ENCODE measurements around the gene SPO11. TPM values are rescaled to one million over a fixed set of nuclear protein-coding genes. Genes with fewer than 3 reads are reported as not detected.

SPO11 gene
- total and polyA plus RNA-seq, 4 donors, result not detected

DNA sequence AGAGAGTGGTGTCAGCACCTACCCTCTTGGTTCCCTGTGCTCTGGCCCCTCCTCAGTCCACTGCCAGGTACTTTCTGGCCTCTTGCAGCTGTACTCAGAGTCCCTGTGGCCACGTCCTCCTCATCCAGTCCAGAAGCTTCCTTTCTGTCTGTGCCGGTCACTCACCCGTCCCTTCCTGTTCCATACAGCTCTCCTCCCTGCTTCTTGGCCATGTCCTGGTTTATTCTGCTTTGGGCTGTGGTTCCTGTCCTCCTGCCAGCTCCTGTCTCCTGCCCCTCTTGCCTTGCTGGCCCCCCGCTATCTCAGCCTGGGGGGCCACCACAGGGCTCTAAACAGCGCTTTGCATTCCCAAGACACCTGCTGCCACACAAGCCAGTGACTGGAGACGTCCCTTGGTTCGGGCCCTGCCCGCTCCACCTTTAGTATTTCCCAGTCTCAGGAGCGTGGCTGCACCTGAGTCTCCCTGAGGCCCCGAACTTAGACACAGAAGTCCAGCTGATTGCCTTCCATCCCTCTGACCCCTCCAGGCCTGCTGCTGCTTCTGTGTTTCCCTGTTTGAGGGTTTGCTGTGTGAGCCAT is 46.1 kb downstream of the SPO11 start:
- Histone ChIP-seq H3K36me3 (ENCODE audit: control insufficient read depth in 4 of 4, insufficient read depth in 4 of 4, low read length in 4 of 4) (peaks cover 30 to 58% (median 40%) of the 10 kb centered on the region in 4 donors), H3K4me1 (ENCODE audit: control insufficient read depth in 5 of 5, insufficient read depth in 5 of 5, low read length in 5 of 5) (no peaks in the 10 kb centered on the region), H3K9ac (ENCODE audit: insufficient read depth in 1 of 2, low read length in 2 of 2) (no peak overlapping the region), H3K27ac (ENCODE audit: low read depth in 1 of 2, low read length in 1 of 2) (peak overlapping the region in 1 of 2 donors; percentile 55), H3K9me3 (ENCODE audit: control insufficient read depth in 4 of 4, insufficient read depth in 3 of 4, low read length in 3 of 4) (no peaks in the 10 kb centered on the region), H3K4me3 (no peak overlapping the region), H3K27me3 (ENCODE audit: control insufficient read depth in 3 of 3, insufficient read depth in 3 of 3, low read length in 2 of 3) (no peaks in the 10 kb centered on the region)
- DNase-seq, result no peak
- peak; percentile 5 for ATAC-seq (ENCODE audit: insufficient read depth, low FRiP score)
- TF ChIP-seq, protein P1, sequence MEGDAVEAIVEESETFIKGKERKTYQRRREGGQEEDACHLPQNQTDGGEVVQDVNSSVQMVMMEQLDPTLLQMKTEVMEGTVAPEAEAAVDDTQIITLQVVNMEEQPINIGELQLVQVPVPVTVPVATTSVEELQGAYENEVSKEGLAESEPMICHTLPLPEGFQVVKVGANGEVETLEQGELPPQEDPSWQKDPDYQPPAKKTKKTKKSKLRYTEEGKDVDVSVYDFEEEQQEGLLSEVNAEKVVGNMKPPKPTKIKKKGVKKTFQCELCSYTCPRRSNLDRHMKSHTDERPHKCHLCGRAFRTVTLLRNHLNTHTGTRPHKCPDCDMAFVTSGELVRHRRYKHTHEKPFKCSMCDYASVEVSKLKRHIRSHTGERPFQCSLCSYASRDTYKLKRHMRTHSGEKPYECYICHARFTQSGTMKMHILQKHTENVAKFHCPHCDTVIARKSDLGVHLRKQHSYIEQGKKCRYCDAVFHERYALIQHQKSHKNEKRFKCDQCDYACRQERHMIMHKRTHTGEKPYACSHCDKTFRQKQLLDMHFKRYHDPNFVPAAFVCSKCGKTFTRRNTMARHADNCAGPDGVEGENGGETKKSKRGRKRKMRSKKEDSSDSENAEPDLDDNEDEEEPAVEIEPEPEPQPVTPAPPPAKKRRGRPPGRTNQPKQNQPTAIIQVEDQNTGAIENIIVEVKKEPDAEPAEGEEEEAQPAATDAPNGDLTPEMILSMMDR (IDR thresholded peaks at IDR 0.05; ENCODE audit: control extremely low read depth, extremely low read depth), result no peak
- WGBS, 2 donors, result 87 to 90% methylated on average over 10 of the region's 10 CpGs

GRCh38 chr20:57377350-57377749 is 47.7 kb downstream of the SPO11 start:
- H3K27me3 ChIP-seq (ENCODE audit: control insufficient read depth in 3 of 3, insufficient read depth in 3 of 3, low read length in 2 of 3), result no peaks in the 10 kb centered on the region
- H3K27ac ChIP-seq (ENCODE audit: low read depth in 1 of 2, low read length in 1 of 2), result no peak overlapping the region
- 89 to 92% methylated on average over 13 of the region's 13 CpGs for WGBS, 2 donors
- peaks cover 21 to 50% (median 27%) of the 10 kb centered on the region in 4 donors for H3K36me3 ChIP-seq (ENCODE audit: control insufficient read depth in 4 of 4, insufficient read depth in 4 of 4, low read length in 4 of 4)
- H3K4me3 ChIP-seq, result no peak overlapping the region
- no peak overlapping the region for H3K9ac ChIP-seq (ENCODE audit: insufficient read depth in 1 of 2, low read length in 2 of 2)
- H3K4me1 ChIP-seq (ENCODE audit: control insufficient read depth in 5 of 5, insufficient read depth in 5 of 5, low read length in 5 of 5), result no peaks in the 10 kb centered on the region
- ATAC-seq (ENCODE audit: insufficient read depth, low FRiP score) (no peak), DNase-seq (no peak)
- TF ChIP-seq, protein P1 (IDR thresholded peaks at IDR 0.05; ENCODE audit: control extremely low read depth, extremely low read depth), result no peak
- H3K9me3 ChIP-seq (ENCODE audit: control insufficient read depth in 4 of 4, insufficient read depth in 3 of 4, low read length in 3 of 4), result no peaks in the 10 kb centered on the region

- H3K36me3 ChIP-seq (ENCODE audit: control insufficient read depth in 4 of 4, insufficient read depth in 4 of 4, low read length in 4 of 4), result peaks cover 20 to 44% (median 22%) of the 10 kb centered on the region in 4 donors
- no peak overlapping the region for H3K9ac ChIP-seq (ENCODE audit: insufficient read depth in 1 of 2, low read length in 2 of 2)
- H3K27me3 ChIP-seq (ENCODE audit: control insufficient read depth in 3 of 3, insufficient read depth in 3 of 3, low read length in 2 of 3), result no peaks in the 10 kb centered on the region
- DNase-seq (no peak), ATAC-seq (ENCODE audit: insufficient read depth, low FRiP score) (no peak)
- no peak overlapping the region for H3K4me3 ChIP-seq
- H3K4me1 ChIP-seq (ENCODE audit: control insufficient read depth in 5 of 5, insufficient read depth in 5 of 5, low read length in 5 of 5), result no peaks in the 10 kb centered on the region
- TF ChIP-seq, protein P1 (IDR thresholded peaks at IDR 0.05; ENCODE audit: control extremely low read depth, extremely low read depth), result no peak
- no peaks in the 10 kb centered on the region for H3K9me3 ChIP-seq (ENCODE audit: control insufficient read depth in 4 of 4, insufficient read depth in 3 of 4, low read length in 3 of 4)
- 90 to 94% methylated on average over 16 of the region's 16 CpGs for WGBS, 2 donors
- H3K27ac ChIP-seq (ENCODE audit: low read depth in 1 of 2, low read length in 1 of 2), result no peak overlapping the region
These were observed 48.5 kb downstream of the SPO11 start for GRCh38 chr20:57378107-57378506.

Measured in lung (tissue), 12 donors.